K562 (cell line): ENCODE measurements around the gene C2orf81. TPM values are rescaled to one million over a fixed set of nuclear protein-coding genes. Genes with fewer than 3 reads are reported as not detected.

Experiments
- ATAC-seq: fragments of 200-7000 bp; cut with Tn5 transposase; 3 replicates; pipeline ENCODE4 v1.9.1; 2020; ENCODE audit warnings: moderate library complexity
- BruUV-seq: library from RNA; stranded (reverse); fragments of 400-500 nt; replicated peaks from 2 replicates; lab custom pipeline; 2021; lab: Mats Ljungman, UMichigan
- CTCF ChIA-PET: fragments of 300-600 bp; formaldehyde crosslinking; extraction: SDS; loops from one replicate; lab custom pipeline; 2021; ENCODE audit warnings: low intra/inter-chr PET ratio; lab: Yijun Ruan, JAX
- POLR2A ChIA-PET: fragments of 300-600, 350-650 bp; sonication (Branson Sonifier 250); formaldehyde crosslinking; extraction: SDS; loops from one replicate; lab custom pipeline; 2021; ENCODE audit warnings: antibody characterized with exemption, inconsistent platforms; lab: Yijun Ruan, JAX
- DNase-seq, 4 experiments: peaks; one replicate each; pipeline versions ENCODE4 v3.0.0 to v3.0.0-alpha.2; 2011 to 2018; ENCODE audit warnings: low spot score in 3 of 4, mixed read lengths in 3 of 4; ENCODE audit errors: extremely low read depth in 1 of 4
- FAIRE-seq: peaks from 2 replicates; lab custom pipeline; 2011; peaks lifted over from hg19 to GRCh38; lab: Jason Lieb, UNC
- H2AFZ ChIP-seq: 2 replicates; pipeline ENCODE4 v1.6.0; 2011; ENCODE audit warnings: low read depth, low read length, control low read depth, inconsistent platforms
- H3K27ac ChIP-seq: fragments of 200-600 bp; 3 replicates; pipeline ENCODE4 v1.8.0; 2011; ENCODE audit warnings: low read depth, mild to moderate bottlenecking, control low read depth, inconsistent platforms, low read length, moderate library complexity, mixed read lengths; ENCODE audit errors: extremely low read depth
- H3K27me3 ChIP-seq, 2 experiments: fragments of 300-600 bp in 1 of 2; 2 replicates in 1 of 2; 3 replicates in 1 of 2; pipeline versions ENCODE4 v1.6.0 to v1.8.0; 2011; ENCODE audit warnings: inconsistent platforms in 2 of 2, low read length in 2 of 2, mild to moderate bottlenecking in 1 of 2, mixed read lengths in 1 of 2, moderate library complexity in 1 of 2; ENCODE audit not compliant: control insufficient read depth in 2 of 2, insufficient read depth in 2 of 2
- H3K36me3 ChIP-seq: fragments of 300-600 bp; 3 replicates; pipeline ENCODE4 v1.8.0; 2011; ENCODE audit warnings: mild to moderate bottlenecking, low read length, inconsistent platforms; ENCODE audit not compliant: control insufficient read depth, insufficient read depth
- H3K4me1 ChIP-seq, 2 experiments: fragments of 200-600 bp in 1 of 2; replicated peaks in 1 of 2; 2 replicates in 1 of 2; 3 replicates in 1 of 2; pipeline versions ENCODE4 v1.5.1 to v1.8.0; 2011; ENCODE audit warnings: inconsistent platforms in 2 of 2, low read length in 2 of 2, mild to moderate bottlenecking in 1 of 2, mixed read lengths in 1 of 2, moderate library complexity in 1 of 2; ENCODE audit not compliant: control insufficient read depth in 2 of 2, insufficient read depth in 2 of 2
- H3K4me2 ChIP-seq: 2 replicates; pipeline ENCODE4 v1.6.1; 2011; ENCODE audit warnings: low read length, control low read depth, inconsistent platforms, mixed read lengths; ENCODE audit not compliant: insufficient read depth
- H3K4me3 ChIP-seq: fragments of 200-600 bp; sonication (generic), shearing (Covaris generic); 2 replicates; pipeline ENCODE4 v1.5.1; 2016; ENCODE audit warnings: control low read depth, inconsistent platforms
- H3K79me2 ChIP-seq: fragments of 200-600 bp; 3 replicates; pipeline ENCODE4 v1.8.0; 2011; ENCODE audit warnings: low read length, inconsistent platforms; ENCODE audit not compliant: control insufficient read depth, insufficient read depth
- H3K9ac ChIP-seq, 2 experiments: 2 replicates each; pipeline versions ENCODE4 v1.6.0 to v1.6.1; 2011; ENCODE audit warnings: low read depth in 2 of 2, low read length in 2 of 2, control low read depth in 1 of 2, inconsistent platforms in 1 of 2, mild to moderate bottlenecking in 1 of 2, mixed read lengths in 1 of 2; ENCODE audit not compliant: insufficient read depth in 1 of 2
- H3K9me1 ChIP-seq: one replicate; pipeline ENCODE4 v1.6.0; 2011; ENCODE audit warnings: inconsistent platforms, mild to moderate bottlenecking, low read length, moderate library complexity; ENCODE audit not compliant: control insufficient read depth, insufficient read depth
- H3K9me3 ChIP-seq: replicated peaks from 2 replicates; pipeline ENCODE4 v1.5.1; 2011; ENCODE audit warnings: low read depth, low read length, inconsistent platforms; ENCODE audit not compliant: control insufficient read depth, insufficient read depth
- H4K20me1 ChIP-seq: replicated peaks from 2 replicates; pipeline ENCODE4 v1.6.1; 2011; ENCODE audit warnings: low read length, inconsistent platforms, mixed read lengths; ENCODE audit not compliant: control insufficient read depth, insufficient read depth
- FOXK1 ChIP-seq: sonication (generic); formaldehyde crosslinking; IDR thresholded peaks from 2 replicates; pipeline ENCODE4 v1.8.0; 2022; ENCODE audit warnings: missing genetic modification reagents, mild to moderate bottlenecking, borderline replicate concordance
- NFE2 ChIP-seq: IDR thresholded peaks from 2 replicates; pipeline ENCODE4 v1.6.1; 2014; ENCODE audit warnings: antibody characterized with exemption, low read depth
- SOX6 ChIP-seq: fragments of 450-650 bp; IDR thresholded peaks from 2 replicates; pipeline ENCODE4 v1.6.1; 2014; ENCODE audit warnings: mild to moderate bottlenecking
- ZFP1 ChIP-seq: fragments of 450-650 bp; formaldehyde crosslinking; IDR thresholded peaks from 2 replicates; pipeline ENCODE4 v1.4.0; 2020; ENCODE audit warnings: mild to moderate bottlenecking, mixed read lengths
- ZNF586 ChIP-seq: fragments of 450-650 bp; formaldehyde crosslinking; conservative IDR thresholded peaks from 2 replicates; pipeline ENCODE4 v1.4.0; 2020; ENCODE audit warnings: mild to moderate bottlenecking, moderate library complexity
- WGBS: fragments of 100-300 bp; shearing (Covaris generic); methylation state at CpG from one replicate; pipeline ENCODE4 v1.1.6; 2016; ENCODE audit warnings: low coverage, mixed read lengths; ENCODE audit not compliant: insufficient coverage; ENCODE audit errors: missing lambda C conversion rate; 5-methylcytosine and 5-hydroxymethylcytosine counted together
- in situ Hi-C: fragments of 300-500 bp; cut with MboI; formaldehyde crosslinking; loops from 4 replicates; pipeline ENCODE4 v1.15.0; 2018; ENCODE audit warnings: inconsistent platforms, mixed read lengths
- intact Hi-C: fragments of 100-400 bp; cut with micrococcal nuclease; formaldehyde crosslinking; loops from 2 replicates; pipeline ENCODE4 v1.14.2; 2022
- polyA plus RNA-seq, 8 experiments: library from polyadenylated mRNA; depleted of rRNA in 4 of 8; stranded (reverse) in 5 of 8; unstranded in 3 of 8; fragments of >200 nt; fragmentation: Nextera tagmentation in 2 of 8; fragmentation: Illumina TruSeq in 1 of 8; extraction: Ambion mirVana in 2 of 8; extraction: Trizol in 1 of 8; gene quantifications; 2 replicates each; pipeline versions ENCODE4 v1.2.1 to v1.2.3, GENCODE V29; 2011 to 2014; ENCODE audit warnings: inconsistent platforms in 1 of 8, missing spikeins in 1 of 8
- total RNA-seq, 7 experiments: library from RNA; depleted of rRNA in 6 of 7; stranded (reverse); fragments of >200 nt in 6 of 7; fragmentation: Illumina TruSeq in 2 of 7; extraction: Trizol in 2 of 7; gene quantifications; 2 replicates each; pipeline versions ENCODE4 v1.2.1 to v1.2.3, GENCODE V29; 2011 to 2021; ENCODE audit warnings: low replicate concordance in 1 of 7
- TF ChIP-seq, protein P1 (sequence below): fragments of 250-450 bp; sonication (Bioruptor Pico); IDR thresholded peaks from 2 replicates; pipeline ENCODE4 v1.8.0; 2022; ENCODE audit warnings: inconsistent platforms
- TF ChIP-seq, protein P2 (sequence below): fragments of 450-650 bp; IDR thresholded peaks from 2 replicates; pipeline ENCODE4 v1.6.1; 2018; ENCODE audit not compliant: partially characterized antibody

C2orf81 gene
- total and polyA plus RNA-seq, 9 of the 15 experiments (the other 6 are each of a cell fraction or from before 2014, with no cell fraction given), result 0.06 TPM; not detected in 8

DNA sequence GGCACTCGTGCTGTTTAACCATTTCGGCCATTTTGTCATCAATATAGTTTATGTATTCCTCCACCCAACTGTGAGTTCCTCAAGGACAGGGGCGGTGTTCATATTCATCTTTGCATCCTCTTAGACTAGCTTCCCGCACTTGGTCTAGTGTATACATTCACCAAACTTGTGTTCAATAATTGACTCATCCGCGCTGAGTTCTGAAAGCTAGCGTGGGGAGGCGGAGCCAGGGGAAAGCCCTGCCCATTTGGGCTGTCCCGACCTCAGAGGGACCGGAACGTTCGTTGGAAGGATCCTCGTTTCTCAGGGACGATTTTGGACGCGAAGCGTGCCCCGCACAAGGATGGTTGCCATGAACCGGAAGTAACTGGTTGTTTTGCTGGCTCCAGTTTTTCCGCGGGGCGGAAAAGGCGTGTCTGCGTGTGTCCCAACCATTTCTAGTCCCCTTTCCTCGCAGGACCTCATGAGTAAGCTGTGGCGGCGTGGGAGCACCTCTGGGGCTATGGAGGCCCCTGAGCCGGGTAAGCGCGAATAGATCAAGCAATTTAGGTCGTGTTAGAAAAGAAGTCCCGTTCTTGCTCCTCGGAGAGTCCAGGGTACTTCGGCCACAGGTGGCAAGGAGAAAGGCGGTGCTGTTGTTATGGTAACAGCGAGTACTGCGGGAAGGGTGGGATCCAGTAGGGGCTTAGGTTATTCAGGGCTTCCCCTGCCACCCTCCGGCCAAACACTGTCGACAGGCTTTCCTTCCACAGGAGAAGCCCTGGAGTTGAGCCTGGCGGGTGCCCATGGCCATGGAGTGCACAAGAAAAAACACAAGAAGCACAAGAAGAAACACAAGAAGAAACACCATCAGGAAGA is 33.5 kb upstream of the C2orf81 start, which contains the start of gene INO80B (continued):
- TF ChIP-seq ZNF586, result no peak
- TF ChIP-seq, protein P1, sequence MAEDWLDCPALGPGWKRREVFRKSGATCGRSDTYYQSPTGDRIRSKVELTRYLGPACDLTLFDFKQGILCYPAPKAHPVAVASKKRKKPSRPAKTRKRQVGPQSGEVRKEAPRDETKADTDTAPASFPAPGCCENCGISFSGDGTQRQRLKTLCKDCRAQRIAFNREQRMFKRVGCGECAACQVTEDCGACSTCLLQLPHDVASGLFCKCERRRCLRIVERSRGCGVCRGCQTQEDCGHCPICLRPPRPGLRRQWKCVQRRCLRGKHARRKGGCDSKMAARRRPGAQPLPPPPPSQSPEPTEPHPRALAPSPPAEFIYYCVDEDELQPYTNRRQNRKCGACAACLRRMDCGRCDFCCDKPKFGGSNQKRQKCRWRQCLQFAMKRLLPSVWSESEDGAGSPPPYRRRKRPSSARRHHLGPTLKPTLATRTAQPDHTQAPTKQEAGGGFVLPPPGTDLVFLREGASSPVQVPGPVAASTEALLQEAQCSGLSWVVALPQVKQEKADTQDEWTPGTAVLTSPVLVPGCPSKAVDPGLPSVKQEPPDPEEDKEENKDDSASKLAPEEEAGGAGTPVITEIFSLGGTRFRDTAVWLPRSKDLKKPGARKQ (CRISPR knock-in tag), result no peak
- no peak for TF ChIP-seq NFE2
- TF ChIP-seq FOXK1 (CRISPR knock-in tag), result 0 out of 2 replicates have a peak, but pooled peaks have one; percentile 67

DNA sequence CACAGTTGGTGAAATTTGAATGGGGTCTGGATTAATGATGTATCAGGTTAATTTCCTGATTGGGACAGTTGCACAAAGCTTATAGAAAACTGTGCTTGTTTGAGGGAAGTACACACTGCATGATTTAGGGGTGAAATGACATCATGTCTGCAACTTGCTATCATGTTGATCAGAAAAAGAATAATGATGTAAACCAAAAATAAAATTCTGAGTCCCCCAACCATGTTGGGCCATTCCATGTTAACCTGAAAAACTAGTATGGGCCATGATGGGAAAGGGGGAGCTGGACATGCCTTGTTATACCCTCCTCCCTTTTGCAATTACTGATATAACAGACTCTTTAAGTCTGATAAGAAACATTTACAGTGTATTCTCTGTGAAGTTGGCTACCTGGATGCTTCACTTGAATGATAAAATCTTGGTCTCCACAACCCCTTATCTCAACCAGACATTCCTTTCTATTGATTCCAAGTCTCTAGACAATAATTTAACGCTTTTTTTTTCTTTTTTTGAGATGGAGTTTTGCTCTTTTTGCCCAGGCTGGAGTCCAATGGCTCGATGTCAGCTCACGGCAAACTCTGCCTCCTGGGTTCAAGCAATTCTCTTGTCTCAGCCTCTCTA is 29.3 kb upstream of the C2orf81 start:
- FAIRE-seq (no peak), ATAC-seq (no peak), DNase-seq (no peak)
- 29% methylated on average over 3 of the region's 3 CpGs for WGBS
- no peak overlapping the region for H3K9ac ChIP-seq
- no peaks in the 10 kb centered on the region for H4K20me1 ChIP-seq
- no peak overlapping the region for H3K27ac ChIP-seq
- no peaks in the 10 kb centered on the region for H3K36me3 ChIP-seq
- H3K27me3 ChIP-seq, result no peaks in the 10 kb centered on the region
- no TSS peak for BruUV-seq
- POLR2A ChIA-PET, result interaction anchor here (0.6 to 2.6 kb wide), 2 partner anchors 11 to 20 kb away, joined by 3 to 9 read pairs; no protein-coding TSS in a partner anchor
- in situ Hi-C loops, result no loop called here
- H3K4me2 ChIP-seq, result no peak overlapping the region
- H3K79me2 ChIP-seq, result peaks cover 7% of the 10 kb centered on the region; the same call in 1 of the 3 replicates
- TF ChIP-seq, protein P2, sequence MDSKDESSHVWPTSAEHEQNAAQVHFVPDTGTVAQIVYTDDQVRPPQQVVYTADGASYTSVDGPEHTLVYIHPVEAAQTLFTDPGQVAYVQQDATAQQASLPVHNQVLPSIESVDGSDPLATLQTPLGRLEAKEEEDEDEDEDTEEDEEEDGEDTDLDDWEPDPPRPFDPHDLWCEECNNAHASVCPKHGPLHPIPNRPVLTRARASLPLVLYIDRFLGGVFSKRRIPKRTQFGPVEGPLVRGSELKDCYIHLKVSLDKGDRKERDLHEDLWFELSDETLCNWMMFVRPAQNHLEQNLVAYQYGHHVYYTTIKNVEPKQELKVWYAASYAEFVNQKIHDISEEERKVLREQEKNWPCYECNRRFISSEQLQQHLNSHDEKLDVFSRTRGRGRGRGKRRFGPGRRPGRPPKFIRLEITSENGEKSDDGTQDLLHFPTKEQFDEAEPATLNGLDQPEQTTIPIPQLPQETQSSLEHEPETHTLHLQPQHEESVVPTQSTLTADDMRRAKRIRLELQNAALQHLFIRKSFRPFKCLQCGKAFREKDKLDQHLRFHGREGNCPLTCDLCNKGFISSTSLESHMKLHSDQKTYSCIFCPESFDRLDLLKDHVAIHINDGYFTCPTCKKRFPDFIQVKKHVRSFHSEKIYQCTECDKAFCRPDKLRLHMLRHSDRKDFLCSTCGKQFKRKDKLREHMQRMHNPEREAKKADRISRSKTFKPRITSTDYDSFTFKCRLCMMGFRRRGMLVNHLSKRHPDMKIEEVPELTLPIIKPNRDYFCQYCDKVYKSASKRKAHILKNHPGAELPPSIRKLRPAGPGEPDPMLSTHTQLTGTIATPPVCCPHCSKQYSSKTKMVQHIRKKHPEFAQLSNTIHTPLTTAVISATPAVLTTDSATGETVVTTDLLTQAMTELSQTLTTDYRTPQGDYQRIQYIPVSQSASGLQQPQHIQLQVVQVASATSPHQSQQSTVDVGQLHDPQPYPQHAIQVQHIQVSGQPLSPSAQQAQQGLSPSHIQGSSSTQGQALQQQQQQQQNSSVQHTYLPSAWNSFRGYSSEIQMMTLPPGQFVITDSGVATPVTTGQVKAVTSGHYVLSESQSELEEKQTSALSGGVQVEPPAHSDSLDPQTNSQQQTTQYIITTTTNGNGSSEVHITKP, result peak; percentile 51
- TF ChIP-seq ZFP1 (no peak), SOX6 (peak; percentile 23; the same call in 1 of the 2 replicates)
- TF ChIP-seq, all 486 proteins: peak for 2
- H3K4me3 ChIP-seq, result no peak overlapping the region
- no peak overlapping the region for H2AFZ ChIP-seq
- peaks cover 5 to 8% of the 10 kb centered on the region in 2 experiments; a peak in 4 of 5 replicates for H3K4me1 ChIP-seq
- CTCF ChIA-PET, result no interaction called here
- H3K9me1 ChIP-seq, result no peaks in the 10 kb centered on the region
- intact Hi-C loops, result no loop called here
- no peaks in the 10 kb centered on the region for H3K9me3 ChIP-seq
